NCI-H82 treated with DMSO at 0.1 percent for 48 hours (cell line): Measurements from ENCODE around the gene HNRNPLL.
A peak's percentile ranks its signal among the peaks of the same experiment; 100 is the strongest.
"Not testable (repeated sequence)": the region's sequence is repeated elsewhere in the genome, so short reads cannot be mapped to it uniquely, and the experiment has no call there.

Experiments used
- DNase-seq: peaks from one replicate; lab custom pipeline; 2025; ENCODE audit not compliant: unreplicated experiment; lab: John Stamatoyannopoulos, UW

Gene HNRNPLL

GRCh38 chr2:38602732-38603401 lies at the start of gene HNRNPLL:
TSS of gene HNRNPLL (minus strand) at chr2:38602928. CDS start at chr2:38602626, 302 bp downstream.
- DNase-seq: peak; percentile 92

GRCh38 chr2:38650717-38651116 lies 48.0 kb upstream of the HNRNPLL start:
- DNase-seq: no peak

GRCh38 chr2:38650012-38650411 lies 47.3 kb upstream of the HNRNPLL start:
- DNase-seq: no peak

GRCh38 chr2:38649176-38649728 lies 46.5 kb upstream of the HNRNPLL start:
- no peak for DNase-seq

GRCh38 chr2:38648107-38648761 lies 45.5 kb upstream of the HNRNPLL start:
- DNase-seq: no peak

- DNase-seq: not testable (repeated sequence)
These were observed 41.2 kb upstream of the HNRNPLL start for GRCh38 chr2:38643683-38644511.

GRCh38 chr2:38643021-38643671 lies 40.4 kb upstream of the HNRNPLL start:
- no peak for DNase-seq

- not testable (repeated sequence) for DNase-seq
These were observed 39.8 kb upstream of the HNRNPLL start for GRCh38 chr2:38642373-38643017.

GRCh38 chr2:38636069-38636468 lies 33.3 kb upstream of the HNRNPLL start:
- DNase-seq: no peak

GRCh38 chr2:38635139-38635538 lies 32.4 kb upstream of the HNRNPLL start:
- no peak for DNase-seq

- no peak for DNase-seq
These were observed 32.0 kb upstream of the HNRNPLL start for GRCh38 chr2:38634684-38635083.

- no peak for DNase-seq
These were observed 31.2 kb upstream of the HNRNPLL start for GRCh38 chr2:38633895-38634294.

- DNase-seq: no peak
These were observed 30.3 kb upstream of the HNRNPLL start for GRCh38 chr2:38632980-38633379.

- DNase-seq: no peak
These were observed 29.2 kb upstream of the HNRNPLL start for GRCh38 chr2:38631976-38632375.

GRCh38 chr2:38629684-38630083 lies 27.0 kb upstream of the HNRNPLL start:
- no peak for DNase-seq

- no peak for DNase-seq
These were observed 24.7 kb upstream of the HNRNPLL start for GRCh38 chr2:38627391-38627790.

GRCh38 chr2:38626326-38627035 lies 23.8 kb upstream of the HNRNPLL start:
- no peak for DNase-seq

GRCh38 chr2:38622210-38622609 lies 19.5 kb upstream of the HNRNPLL start:
- DNase-seq: no peak

GRCh38 chr2:38621018-38621417 lies 18.3 kb upstream of the HNRNPLL start:
- DNase-seq: no peak
